Hepatocyte (in vitro differentiated cells): ENCODE data around the gene TAF12.

Experiments used
- EZH2 ChIP-seq: fragments of 200-600 bp; sonication (generic); IDR thresholded peaks from 2 replicates; pipeline ENCODE4 v1.6.1; 2016; ENCODE audit warnings: antibody characterized with exemption, mild to moderate bottlenecking, borderline replicate concordance
- EZH2phosphoT487 ChIP-seq: fragments of 200-600 bp; sonication (generic); IDR thresholded peaks from one replicate; pipeline ENCODE4 v1.6.1; 2018; ENCODE audit warnings: antibody characterized with exemption, mild to moderate bottlenecking, low read depth, moderate library complexity; ENCODE audit not compliant: unreplicated experiment, severe bottlenecking
- TF ChIP-seq, protein P1 (sequence below): fragments of 200-600 bp; sonication (generic); IDR thresholded peaks from 2 replicates; pipeline ENCODE4 v1.5.1; 2016; ENCODE audit warnings: antibody characterized with exemption, mild to moderate bottlenecking; ENCODE audit not compliant: poor library complexity

GRCh38 chr1:28613175-28613574 is 29.7 kb downstream of the TAF12 start:
- TF ChIP-seq, protein P1, sequence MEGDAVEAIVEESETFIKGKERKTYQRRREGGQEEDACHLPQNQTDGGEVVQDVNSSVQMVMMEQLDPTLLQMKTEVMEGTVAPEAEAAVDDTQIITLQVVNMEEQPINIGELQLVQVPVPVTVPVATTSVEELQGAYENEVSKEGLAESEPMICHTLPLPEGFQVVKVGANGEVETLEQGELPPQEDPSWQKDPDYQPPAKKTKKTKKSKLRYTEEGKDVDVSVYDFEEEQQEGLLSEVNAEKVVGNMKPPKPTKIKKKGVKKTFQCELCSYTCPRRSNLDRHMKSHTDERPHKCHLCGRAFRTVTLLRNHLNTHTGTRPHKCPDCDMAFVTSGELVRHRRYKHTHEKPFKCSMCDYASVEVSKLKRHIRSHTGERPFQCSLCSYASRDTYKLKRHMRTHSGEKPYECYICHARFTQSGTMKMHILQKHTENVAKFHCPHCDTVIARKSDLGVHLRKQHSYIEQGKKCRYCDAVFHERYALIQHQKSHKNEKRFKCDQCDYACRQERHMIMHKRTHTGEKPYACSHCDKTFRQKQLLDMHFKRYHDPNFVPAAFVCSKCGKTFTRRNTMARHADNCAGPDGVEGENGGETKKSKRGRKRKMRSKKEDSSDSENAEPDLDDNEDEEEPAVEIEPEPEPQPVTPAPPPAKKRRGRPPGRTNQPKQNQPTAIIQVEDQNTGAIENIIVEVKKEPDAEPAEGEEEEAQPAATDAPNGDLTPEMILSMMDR = no peak
- TF ChIP-seq EZH2 (no peak), EZH2phosphoT487 (no peak)
